DND-41 (cell line): ENCODE data around the gene GRID1.

Experiments
- EZH2 ChIP-seq: IDR thresholded peaks from 3 replicates; pipeline ENCODE4 v1.6.1; 2012; ENCODE audit warnings: borderline replicate concordance, low read depth, mild to moderate bottlenecking, moderate library complexity, low read length, inconsistent platforms; ENCODE audit not compliant: severe bottlenecking
- TF ChIP-seq, protein P1 (sequence below): IDR thresholded peaks from 2 replicates; pipeline ENCODE4 v1.5.1; 2012; ENCODE audit warnings: borderline replicate concordance, low read length, moderate library complexity, mild to moderate bottlenecking; ENCODE audit not compliant: poor library complexity, severe bottlenecking; ENCODE audit errors: extremely low read depth

DNA sequence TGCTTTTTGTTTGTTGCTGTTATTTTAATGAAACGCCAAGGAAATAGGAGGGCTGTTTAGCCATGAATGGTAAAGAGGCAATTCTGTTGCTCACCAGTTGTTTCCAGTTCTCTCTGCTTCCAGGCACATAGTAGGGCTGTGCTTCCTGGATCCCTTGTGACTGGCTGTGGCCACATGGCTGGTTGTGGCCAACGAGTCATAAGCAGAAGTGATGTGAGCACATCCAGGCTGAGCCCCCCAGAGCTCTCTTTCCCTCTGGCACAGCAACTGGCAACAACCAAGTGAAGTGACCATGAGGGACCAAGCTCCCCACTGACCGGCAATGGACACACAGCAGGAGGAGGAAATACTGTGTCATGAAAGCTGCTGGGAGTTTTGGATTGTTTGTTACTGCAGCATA lies 10.3 kb downstream of the GRID1 start:
- TF ChIP-seq, protein P1, sequence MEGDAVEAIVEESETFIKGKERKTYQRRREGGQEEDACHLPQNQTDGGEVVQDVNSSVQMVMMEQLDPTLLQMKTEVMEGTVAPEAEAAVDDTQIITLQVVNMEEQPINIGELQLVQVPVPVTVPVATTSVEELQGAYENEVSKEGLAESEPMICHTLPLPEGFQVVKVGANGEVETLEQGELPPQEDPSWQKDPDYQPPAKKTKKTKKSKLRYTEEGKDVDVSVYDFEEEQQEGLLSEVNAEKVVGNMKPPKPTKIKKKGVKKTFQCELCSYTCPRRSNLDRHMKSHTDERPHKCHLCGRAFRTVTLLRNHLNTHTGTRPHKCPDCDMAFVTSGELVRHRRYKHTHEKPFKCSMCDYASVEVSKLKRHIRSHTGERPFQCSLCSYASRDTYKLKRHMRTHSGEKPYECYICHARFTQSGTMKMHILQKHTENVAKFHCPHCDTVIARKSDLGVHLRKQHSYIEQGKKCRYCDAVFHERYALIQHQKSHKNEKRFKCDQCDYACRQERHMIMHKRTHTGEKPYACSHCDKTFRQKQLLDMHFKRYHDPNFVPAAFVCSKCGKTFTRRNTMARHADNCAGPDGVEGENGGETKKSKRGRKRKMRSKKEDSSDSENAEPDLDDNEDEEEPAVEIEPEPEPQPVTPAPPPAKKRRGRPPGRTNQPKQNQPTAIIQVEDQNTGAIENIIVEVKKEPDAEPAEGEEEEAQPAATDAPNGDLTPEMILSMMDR, result no peak
- TF ChIP-seq EZH2, result no peak
